HL-60/S4 treated with phorbol 12-myristate 13-acetate at 8.2 ng/mL for 4 days and 3 days (cell line): ENCODE data around the gene HSPA12A.

Experiments used
- in situ Hi-C: fragments of 300-500 bp; cut with MboI; formaldehyde crosslinking; loops from 2 replicates; pipeline ENCODE4 v1.15.0; 2022; ENCODE audit warnings: low sequenced_read_pairs

HSPA12A gene

GRCh38 chr10:116742367-116743265 is at the start of gene HSPA12A:
Gene HSPA12A, minus strand, starts transcription at chr10:116742566. Its CDS starts 97 bp downstream, at chr10:116742469.
- in situ Hi-C loops, result no loop called here

GRCh38 chr10:116791241-116791640 is 48.9 kb upstream of the HSPA12A start:
- in situ Hi-C loops, result loop anchor here (10.0 kb wide), 1 partner anchor 384 kb away; no protein-coding TSS in a partner anchor

GRCh38 chr10:116787893-116788665 is 45.7 kb upstream of the HSPA12A start:
- in situ Hi-C loops, result no loop called here

GRCh38 chr10:116787053-116787659 is 44.8 kb upstream of the HSPA12A start:
- in situ Hi-C loops, result no loop called here

GRCh38 chr10:116785867-116786266 is 43.5 kb upstream of the HSPA12A start:
- in situ Hi-C loops, result no loop called here

GRCh38 chr10:116785282-116785681 is 42.9 kb upstream of the HSPA12A start:
- in situ Hi-C loops, result no loop called here

GRCh38 chr10:116784651-116785050 is 42.3 kb upstream of the HSPA12A start:
- in situ Hi-C loops, result no loop called here

GRCh38 chr10:116784035-116784434 is 41.7 kb upstream of the HSPA12A start:
- in situ Hi-C loops, result no loop called here

GRCh38 chr10:116783011-116783655 is 40.8 kb upstream of the HSPA12A start:
- in situ Hi-C loops, result no loop called here

GRCh38 chr10:116781370-116781884 is 39.1 kb upstream of the HSPA12A start:
- in situ Hi-C loops, result no loop called here

- in situ Hi-C loops, result no loop called here
Measured at GRCh38 chr10:116780691-116781205, 38.4 kb upstream of the HSPA12A start.

- in situ Hi-C loops, result no loop called here
Measured at GRCh38 chr10:116779076-116779687, 36.8 kb upstream of the HSPA12A start.

GRCh38 chr10:116777006-116777405 is 34.6 kb upstream of the HSPA12A start:
- in situ Hi-C loops, result no loop called here

GRCh38 chr10:116775488-116776400 is 33.4 kb upstream of the HSPA12A start:
- in situ Hi-C loops, result no loop called here

- in situ Hi-C loops, result no loop called here
Measured at GRCh38 chr10:116774728-116775151, 32.4 kb upstream of the HSPA12A start.

GRCh38 chr10:116772909-116773705 is 30.7 kb upstream of the HSPA12A start:
- in situ Hi-C loops, result no loop called here

GRCh38 chr10:116771959-116772585 is 29.7 kb upstream of the HSPA12A start:
- in situ Hi-C loops, result no loop called here
